ENCODE results near the gene EGFLAM.

Gene EGFLAM

DNA sequence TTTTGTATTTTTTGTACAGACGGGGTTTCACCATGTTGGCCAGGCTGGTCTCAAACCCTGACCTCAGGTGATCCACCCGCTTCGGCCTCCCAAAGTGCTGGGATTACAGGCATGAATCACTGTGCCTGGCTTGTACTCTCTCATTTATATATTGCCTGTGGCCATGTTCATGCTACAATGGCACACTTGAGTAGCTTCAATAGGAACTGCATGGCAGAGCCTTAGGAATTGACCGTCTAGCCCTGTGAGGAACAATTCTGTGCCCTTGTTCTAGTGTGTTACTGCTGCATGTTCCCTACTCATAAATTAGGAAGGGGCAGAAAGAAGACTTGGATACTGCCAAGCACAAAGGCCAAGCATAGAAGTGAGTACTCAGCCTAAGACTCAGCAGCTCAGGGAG is 193.8 kb downstream of the EGFLAM start:
- no peaks in the 10 kb centered on the region for H3K36me3 Mint-ChIP-seq
- no peak for ATAC-seq (replicated peaks)
- no peak overlapping the region for H3K4me3 Mint-ChIP-seq
- no peak overlapping the region for H3K27ac Mint-ChIP-seq
- H3K4me1 Mint-ChIP-seq = peaks cover 9 to 11% of the 10 kb centered on the region in 2 donors
- no peak for DNase-seq
- H3K9me3 Mint-ChIP-seq = peaks cover 3 to 7% of the 10 kb centered on the region in 2 donors
- peaks cover 56 to 66% of the 10 kb centered on the region in 2 donors for H3K27me3 Mint-ChIP-seq

DNA sequence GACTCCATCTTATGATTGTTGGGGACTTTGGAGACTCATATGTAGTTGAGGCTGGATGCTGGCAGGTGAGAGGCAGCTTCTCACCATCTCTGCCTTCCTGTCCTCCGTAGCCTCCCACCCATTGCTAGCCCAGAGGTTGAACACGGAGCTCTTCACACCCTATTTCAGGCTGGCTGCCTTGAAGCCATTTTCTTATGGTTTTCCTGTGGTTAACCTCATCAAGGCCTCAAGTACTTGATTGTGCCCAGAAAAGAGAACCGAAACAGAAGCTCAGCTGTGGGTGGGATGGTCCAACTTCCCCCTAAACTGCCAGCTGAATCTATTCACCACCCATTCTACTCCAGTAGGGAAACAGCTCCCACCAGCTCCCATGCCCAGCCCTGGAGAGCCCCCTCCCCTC is 195.1 kb downstream of the EGFLAM start:
- DNase-seq (peak; percentile 63), ATAC-seq (replicated peaks) (peak; percentile 97 to 99)
- Mint-ChIP-seq H3K4me1 (peaks cover 9 to 11% of the 10 kb centered on the region in 2 donors), H3K4me3 (peak overlapping the region in 1 of 2 donors; percentile 7), H3K27ac (peak overlapping the region; percentile 47), H3K9me3 (peaks cover 3 to 7% of the 10 kb centered on the region in 2 donors), H3K36me3 (no peaks in the 10 kb centered on the region), H3K27me3 (peaks cover 58 to 66% of the 10 kb centered on the region in 2 donors)

GRCh38 chr5:38453921-38454320 is 195.6 kb downstream of the EGFLAM start:
- Mint-ChIP-seq H3K9me3 (peaks cover 3 to 8% of the 10 kb centered on the region in 2 donors), H3K27me3 (peaks cover 58 to 66% of the 10 kb centered on the region in 2 donors), H3K27ac (peak overlapping the region; percentile 47), H3K36me3 (no peaks in the 10 kb centered on the region), H3K4me3 (no peak overlapping the region), H3K4me1 (peaks cover 9 to 11% of the 10 kb centered on the region in 2 donors)
- DNase-seq = no peak
- peak; percentile 19 to 22 for ATAC-seq (replicated peaks)

- Mint-ChIP-seq H3K36me3 (no peaks in the 10 kb centered on the region), H3K4me1 (peaks cover 9 to 11% of the 10 kb centered on the region in 2 donors), H3K27me3 (peaks cover 53 to 66% of the 10 kb centered on the region in 2 donors), H3K27ac (no peak overlapping the region), H3K4me3 (no peak overlapping the region), H3K9me3 (peaks cover 5 to 10% of the 10 kb centered on the region in 2 donors)
- ATAC-seq (replicated peaks) (no peak), DNase-seq (no peak)
Measured at GRCh38 chr5:38455796-38456330, 197.5 kb downstream of the EGFLAM start.

GRCh38 chr5:38456657-38457399 is 198.5 kb downstream of the EGFLAM start:
- Mint-ChIP-seq H3K9me3 (peaks cover 5 to 10% of the 10 kb centered on the region in 2 donors), H3K4me3 (no peak overlapping the region), H3K27ac (no peak overlapping the region), H3K4me1 (peaks cover 9 to 11% of the 10 kb centered on the region in 2 donors), H3K36me3 (no peaks in the 10 kb centered on the region), H3K27me3 (peaks cover 51 to 64% of the 10 kb centered on the region in 2 donors)
- DNase-seq = no peak
- no peak for ATAC-seq (replicated peaks)

GRCh38 chr5:38458174-38458573 is 199.8 kb downstream of the EGFLAM start:
- peaks cover 58 to 76% of the 10 kb centered on the region in 2 donors for H3K27me3 Mint-ChIP-seq
- no peak for DNase-seq
- ATAC-seq (replicated peaks) = no peak
- H3K27ac Mint-ChIP-seq = no peak overlapping the region
- peaks cover 10 to 14% of the 10 kb centered on the region in 2 donors for H3K9me3 Mint-ChIP-seq
- no peaks in the 10 kb centered on the region for H3K36me3 Mint-ChIP-seq
- H3K4me1 Mint-ChIP-seq = peaks cover 9 to 10% of the 10 kb centered on the region in 2 donors
- H3K4me3 Mint-ChIP-seq = no peak overlapping the region

DNA sequence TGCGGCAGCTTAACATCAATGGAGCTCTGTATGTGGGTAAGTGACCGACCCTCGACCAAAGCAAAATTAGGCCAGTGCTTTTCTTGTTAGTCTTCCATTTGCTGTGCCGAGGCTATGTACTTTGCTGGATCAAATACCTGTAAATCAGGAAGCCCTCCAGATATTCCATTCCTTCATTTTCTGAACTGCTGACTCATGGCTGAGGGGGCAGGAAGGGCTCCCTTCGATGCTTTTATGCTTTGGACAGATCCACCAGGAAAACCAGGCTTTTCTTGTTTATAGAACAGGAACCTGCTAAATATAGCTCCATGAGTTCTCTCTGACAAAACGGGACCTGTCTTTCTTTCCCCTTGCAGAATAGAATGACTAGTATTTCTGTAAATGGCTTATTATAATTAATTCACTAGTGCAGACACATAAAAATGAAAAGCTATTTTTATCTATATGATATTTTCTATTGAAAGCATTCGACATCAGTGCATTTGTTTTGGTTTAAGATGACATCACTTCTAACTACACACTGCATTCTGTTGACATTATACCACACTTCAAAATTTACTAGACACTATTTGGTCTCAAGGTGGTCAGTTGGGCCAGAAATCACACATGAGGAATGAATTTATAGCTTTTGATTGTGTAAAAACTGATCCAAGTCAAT is 204.7 kb downstream of the EGFLAM start:
- Mint-ChIP-seq H3K9me3 (peaks cover 7 to 8% of the 10 kb centered on the region in 2 donors), H3K27me3 (peaks cover 42 to 45% of the 10 kb centered on the region in 2 donors), H3K4me3 (no peak overlapping the region), H3K27ac (no peak overlapping the region), H3K36me3 (no peaks in the 10 kb centered on the region), H3K4me1 (no peaks in the 10 kb centered on the region)
- no peak for ATAC-seq (replicated peaks)
- no peak for DNase-seq

DNA sequence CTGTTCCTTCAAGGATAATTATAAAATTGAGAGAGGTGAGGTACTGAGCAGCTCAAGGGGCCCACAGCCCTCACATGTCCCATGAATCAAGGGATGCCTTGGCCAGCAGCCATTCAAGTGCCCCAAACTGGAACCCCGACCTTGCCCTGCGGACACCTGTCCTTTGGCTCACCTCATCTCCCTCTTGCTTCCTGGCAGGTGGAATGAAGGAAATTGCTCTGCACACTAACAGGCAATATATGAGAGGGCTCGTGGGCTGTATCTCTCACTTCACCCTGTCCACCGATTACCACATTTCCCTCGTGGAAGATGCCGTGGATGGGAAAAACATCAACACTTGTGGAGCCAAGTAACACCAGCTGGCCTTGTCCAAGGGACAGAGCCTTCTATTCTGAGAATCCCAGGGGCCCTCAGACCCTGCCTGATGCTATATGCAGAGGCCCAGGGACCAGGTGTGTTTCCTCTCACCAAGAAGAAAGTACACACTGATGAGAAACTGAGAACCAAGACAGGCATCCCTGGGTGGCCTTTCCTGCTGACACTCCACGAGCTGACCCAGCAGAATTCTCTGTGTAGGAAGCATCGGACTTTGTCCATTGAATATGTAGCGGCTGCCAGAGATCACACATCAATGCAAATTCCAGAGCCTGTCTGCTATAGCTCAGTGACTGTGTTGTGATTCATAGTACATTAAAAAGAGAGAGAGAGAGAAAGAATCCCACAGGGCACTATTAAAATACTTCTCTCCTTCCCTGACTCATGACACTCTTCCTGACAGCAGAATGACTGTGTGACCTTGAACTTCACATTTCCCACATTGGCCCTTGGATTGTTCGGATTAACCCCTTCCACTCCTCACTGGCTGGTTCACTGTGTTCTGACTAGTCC is 205.5 kb downstream of the EGFLAM start:
- H3K36me3 Mint-ChIP-seq = no peaks in the 10 kb centered on the region
- no peak overlapping the region for H3K4me3 Mint-ChIP-seq
- H3K9me3 Mint-ChIP-seq = peaks cover 6 to 8% of the 10 kb centered on the region in 2 donors
- H3K4me1 Mint-ChIP-seq = peaks cover 0 to 1% of the 10 kb centered on the region in 2 donors
- no peak for ATAC-seq (replicated peaks)
- no peak overlapping the region for H3K27ac Mint-ChIP-seq
- peaks cover 35 to 45% of the 10 kb centered on the region in 2 donors for H3K27me3 Mint-ChIP-seq
- no peak for DNase-seq

DNA sequence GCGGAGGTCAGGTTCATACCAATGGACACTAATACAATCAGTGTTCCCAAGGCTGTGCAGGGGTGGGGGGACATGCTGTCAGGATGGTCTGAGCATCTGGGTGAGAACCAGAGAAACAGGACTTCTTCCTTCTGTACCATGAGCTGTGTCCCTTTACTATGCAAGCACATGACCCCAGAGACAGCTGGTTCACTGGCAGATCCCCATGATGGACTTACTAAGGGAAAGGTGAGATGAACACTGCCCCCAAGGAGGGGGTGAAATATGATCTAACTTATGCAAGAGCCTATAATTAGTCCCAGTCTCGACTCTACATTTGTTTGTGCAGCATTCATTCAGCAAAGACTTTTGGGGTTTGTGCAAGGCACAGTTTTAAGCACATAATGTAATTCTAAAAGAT is 206.7 kb downstream of the EGFLAM start:
- H3K4me1 Mint-ChIP-seq = peaks cover 0 to 2% of the 10 kb centered on the region in 2 donors
- DNase-seq (no peak), ATAC-seq (replicated peaks) (no peak)
- peaks cover 23 to 46% of the 10 kb centered on the region in 2 donors for H3K27me3 Mint-ChIP-seq
- H3K27ac Mint-ChIP-seq = no peak overlapping the region
- H3K36me3 Mint-ChIP-seq = no peaks in the 10 kb centered on the region
- no peak overlapping the region for H3K4me3 Mint-ChIP-seq
- H3K9me3 Mint-ChIP-seq = peaks cover 4 to 8% of the 10 kb centered on the region in 2 donors

- DNase-seq (no peak), ATAC-seq (replicated peaks) (no peak)
- H3K4me3 Mint-ChIP-seq = no peak overlapping the region
- no peaks in the 10 kb centered on the region for H3K36me3 Mint-ChIP-seq
- H3K27me3 Mint-ChIP-seq = peaks cover 15 to 44% of the 10 kb centered on the region in 2 donors
- H3K9me3 Mint-ChIP-seq = peaks cover 4 to 6% of the 10 kb centered on the region in 2 donors
- H3K4me1 Mint-ChIP-seq = peaks cover 0 to 2% of the 10 kb centered on the region in 2 donors
- H3K27ac Mint-ChIP-seq = no peak overlapping the region
Measured at GRCh38 chr5:38465702-38466423, 207.5 kb downstream of the EGFLAM start.

DNA sequence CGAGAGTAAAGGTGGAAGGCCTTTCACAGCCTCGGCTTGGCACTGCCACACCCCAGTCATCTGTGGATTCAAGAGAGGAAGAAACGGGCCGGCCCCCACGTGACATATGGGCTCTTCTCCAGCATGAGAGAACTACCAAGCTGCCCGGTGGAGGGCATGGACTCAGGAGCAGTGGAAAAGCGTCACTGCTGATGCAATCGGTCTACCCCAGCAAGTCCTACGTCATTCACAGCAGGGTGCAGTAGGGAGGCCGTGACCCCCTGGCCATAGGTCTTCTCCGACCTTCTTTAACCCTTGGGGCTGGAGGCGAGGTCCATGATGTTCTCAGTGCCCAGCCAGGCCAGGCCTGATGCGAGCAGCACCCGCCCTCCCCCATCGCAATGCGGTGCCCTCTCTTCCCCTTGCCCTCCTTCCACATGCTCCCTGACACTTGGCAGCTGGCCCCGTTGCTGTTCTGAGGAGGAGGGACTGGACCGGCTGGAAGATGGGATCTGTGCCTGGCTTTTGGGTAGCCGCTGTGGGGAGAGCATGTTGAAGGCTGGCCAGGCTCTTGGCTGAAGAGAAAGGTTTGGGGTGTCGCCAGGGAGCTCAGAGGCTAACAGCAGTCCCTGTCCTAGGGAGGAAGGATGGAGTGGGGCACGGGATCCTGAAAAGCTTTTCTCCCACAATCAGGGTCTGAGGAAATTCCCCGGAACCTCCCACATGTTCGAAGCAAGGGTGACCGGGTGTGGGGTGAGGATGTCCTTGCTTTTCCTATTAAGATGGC is 208.2 kb downstream of the EGFLAM start:
- DNase-seq (no peak), ATAC-seq (replicated peaks) (no peak)
- Mint-ChIP-seq H3K4me1 (peaks cover 0 to 2% of the 10 kb centered on the region in 2 donors), H3K27me3 (peaks cover 18 to 49% of the 10 kb centered on the region in 2 donors), H3K9me3 (peaks cover 4 to 6% of the 10 kb centered on the region in 2 donors), H3K36me3 (no peaks in the 10 kb centered on the region), H3K4me3 (no peak overlapping the region), H3K27ac (no peak overlapping the region)

DNA sequence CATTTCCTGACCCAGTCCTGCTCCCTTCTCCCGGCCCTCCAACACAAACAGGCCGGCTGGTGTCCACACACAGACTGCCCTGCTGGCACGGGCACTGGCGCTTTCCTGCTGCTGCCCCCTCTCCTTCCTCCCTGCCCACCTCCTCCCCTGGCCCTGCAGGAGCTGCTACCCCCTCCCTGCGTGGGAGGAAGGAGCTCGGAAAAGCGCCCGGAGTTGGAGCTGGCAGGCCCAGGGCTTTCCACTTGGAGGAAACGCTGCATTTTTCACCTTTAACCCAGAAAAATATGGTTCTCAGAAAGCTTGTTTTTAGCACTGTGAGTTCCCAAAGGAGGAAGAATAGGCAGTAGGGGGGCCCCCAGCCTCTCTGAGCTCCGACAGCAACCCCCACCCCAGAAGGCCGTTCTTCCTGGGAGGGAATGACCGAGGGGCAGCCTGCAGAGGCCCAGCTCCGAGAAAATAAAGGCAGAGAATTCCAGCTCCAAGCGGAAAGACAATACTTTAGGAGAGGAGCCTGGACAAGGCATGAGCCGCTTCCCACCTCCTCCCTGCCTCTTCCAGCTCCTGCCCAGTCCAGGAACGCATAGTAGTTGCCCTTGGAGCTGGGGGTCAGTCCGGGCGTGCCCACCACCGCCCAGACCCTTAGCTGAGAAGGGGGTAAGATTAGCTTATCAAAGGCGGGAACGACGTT is 209.1 kb downstream of the EGFLAM start:
- Mint-ChIP-seq H3K4me1 (peaks cover 0 to 2% of the 10 kb centered on the region in 2 donors), H3K27ac (no peak overlapping the region), H3K4me3 (no peak overlapping the region), H3K36me3 (no peaks in the 10 kb centered on the region), H3K27me3 (peaks cover 21 to 53% of the 10 kb centered on the region in 2 donors), H3K9me3 (peaks cover under 1 to 2% of the 10 kb centered on the region in 2 donors)
- ATAC-seq (replicated peaks) (no peak), DNase-seq (no peak)

Measured in stimulated activated naive B cell treated with anti-CD40 and anti-IgM and Interleukin-4, amounts not matched to agents 10 μg/mL and 1 μg/mL and 100 μg/mL, for 72 hours (primary cell).